Raji (cell line): ENCODE measurements around the gene RUNX2.

Experiments
- POLR2A ChIP-seq: IDR thresholded peaks from 2 replicates; pipeline ENCODE4 v1.6.1; 2011; ENCODE audit warnings: low read depth, low read length, control low read depth; ENCODE audit not compliant: insufficient read depth

RUNX2 gene

DNA sequence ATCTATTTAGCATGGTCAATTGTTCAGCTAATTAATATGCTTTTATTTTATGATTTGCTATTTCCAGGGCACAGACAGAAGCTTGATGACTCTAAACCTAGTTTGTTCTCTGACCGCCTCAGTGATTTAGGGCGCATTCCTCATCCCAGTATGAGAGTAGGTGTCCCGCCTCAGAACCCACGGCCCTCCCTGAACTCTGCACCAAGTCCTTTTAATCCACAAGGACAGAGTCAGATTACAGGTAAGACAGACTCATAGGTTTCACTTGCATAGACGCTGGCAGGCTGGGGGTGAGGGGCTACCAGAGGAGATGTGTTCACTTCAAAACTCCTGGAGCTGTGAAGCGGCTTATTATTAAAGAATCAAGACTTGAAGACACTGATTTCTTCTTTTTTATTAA lies 163.7 kb downstream of the RUNX2 start:
- TF ChIP-seq POLR2A, result no peak

DNA sequence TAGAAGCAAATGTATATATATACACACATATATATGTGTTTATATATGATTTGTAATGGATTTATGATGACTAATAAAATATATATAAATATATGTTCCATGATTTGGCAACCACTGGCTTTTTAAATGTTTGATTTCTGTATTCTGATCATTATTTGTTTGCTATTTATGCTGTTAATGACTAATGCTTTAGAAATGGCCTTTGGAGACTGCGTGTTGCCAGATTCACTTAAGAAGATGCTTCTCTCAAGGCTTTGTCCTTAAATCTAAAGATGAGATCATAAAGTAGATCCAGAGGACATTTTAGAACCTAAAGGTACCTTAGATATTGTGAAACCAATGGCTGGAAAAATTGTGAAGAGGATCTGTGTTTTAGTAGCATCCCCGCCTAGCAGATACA lies 165.6 kb downstream of the RUNX2 start:
- TF ChIP-seq POLR2A, result no peak

DNA sequence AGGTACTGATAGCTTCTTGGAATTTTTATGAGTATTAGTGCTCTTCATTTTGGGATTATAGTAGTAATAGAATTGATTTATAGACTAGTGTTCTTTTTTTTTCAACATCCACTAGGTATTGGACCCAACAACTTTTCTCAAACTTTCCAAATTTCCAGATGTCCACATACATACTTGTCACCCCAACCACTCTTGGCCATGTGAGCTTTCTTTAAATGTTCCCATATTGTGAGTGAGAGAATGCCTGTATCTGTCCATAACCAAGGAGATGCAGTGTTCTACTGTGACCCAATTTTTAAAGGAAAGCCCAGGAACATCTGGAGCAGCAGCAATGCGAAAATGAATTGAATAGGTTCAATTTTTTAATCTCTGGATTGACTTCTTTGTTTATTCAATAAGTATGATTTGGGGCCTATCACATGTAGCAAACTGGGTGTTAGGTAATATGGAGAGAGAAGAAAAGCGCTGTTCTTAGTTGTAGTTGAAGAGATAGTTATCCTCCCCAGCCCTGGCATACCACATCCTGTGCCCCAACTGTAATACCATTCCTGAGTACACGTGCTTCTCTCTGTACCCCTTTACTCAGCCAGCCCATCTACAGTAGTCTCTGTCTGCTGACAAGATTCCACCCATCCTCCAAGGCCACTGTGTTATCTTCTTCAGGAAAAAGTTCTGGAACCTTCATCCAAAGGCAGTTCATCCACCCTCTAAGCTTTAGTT lies 166.4 kb downstream of the RUNX2 start:
- no peak for TF ChIP-seq POLR2A

DNA sequence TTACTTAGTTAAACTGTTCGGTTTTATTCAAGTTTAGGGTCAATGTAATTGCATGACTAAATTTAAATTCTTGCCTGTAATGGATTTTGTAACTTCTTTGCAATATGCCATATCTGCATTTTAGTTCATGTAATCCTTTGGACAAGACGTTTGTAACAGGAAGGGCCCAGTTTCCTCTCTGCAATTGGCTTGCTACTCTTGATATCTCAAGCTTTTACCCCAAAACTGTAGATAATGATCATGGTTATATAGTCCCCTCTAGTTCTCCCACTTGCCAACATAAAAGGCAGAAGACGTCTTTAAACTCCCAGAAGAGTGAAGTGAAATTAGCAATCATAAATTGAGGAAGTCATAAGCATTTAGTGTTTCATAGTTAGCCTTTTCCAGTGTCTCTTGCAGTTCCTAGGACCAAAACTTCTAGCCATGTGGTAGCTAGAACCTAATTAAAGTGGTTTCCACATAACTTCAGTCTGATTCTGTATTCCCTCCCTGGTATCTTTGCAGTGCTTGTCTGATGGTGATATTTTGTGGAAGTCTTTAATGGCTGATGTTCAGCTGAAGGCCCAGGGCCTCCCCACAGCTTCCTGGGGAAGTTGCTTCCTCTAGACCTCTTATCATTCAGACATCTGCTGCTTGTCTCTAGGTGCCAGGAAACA lies 167.4 kb downstream of the RUNX2 start:
- TF ChIP-seq POLR2A, result no peak

DNA sequence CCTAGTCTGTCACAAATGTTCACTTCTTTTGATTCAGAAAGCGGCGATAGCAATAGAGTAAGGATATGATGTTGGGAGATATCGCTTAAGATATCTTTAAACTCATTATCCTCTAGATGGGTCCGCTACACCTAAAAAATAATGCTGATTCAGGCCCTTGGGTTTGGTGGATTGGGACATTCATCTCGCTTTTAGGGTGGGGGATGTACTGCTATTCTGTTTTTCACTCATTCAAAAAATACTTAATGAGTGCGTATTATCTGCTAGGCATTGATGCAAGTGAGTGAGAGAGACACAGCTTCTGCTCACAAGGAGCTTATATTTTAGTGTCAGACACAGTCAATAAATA lies 167.9 kb downstream of the RUNX2 start:
- TF ChIP-seq POLR2A, result no peak

DNA sequence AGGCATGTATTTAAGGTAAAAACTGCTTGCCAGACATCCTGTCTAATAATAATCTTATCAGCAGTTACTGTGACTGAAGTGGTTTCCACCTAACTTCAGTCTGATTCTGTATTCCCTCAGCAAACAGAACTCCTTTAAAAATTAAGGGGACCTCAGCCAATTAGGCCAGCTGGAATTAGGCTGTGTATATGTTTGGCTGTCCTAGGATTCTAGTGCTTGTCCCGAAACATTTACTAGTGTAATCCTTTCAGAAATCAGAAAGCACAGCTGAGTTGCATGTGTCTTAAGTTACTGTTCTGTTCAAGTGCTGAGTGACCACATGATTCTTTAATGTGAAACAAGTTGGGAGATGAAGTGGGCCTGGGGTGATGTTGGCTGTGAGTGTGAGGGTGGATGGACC lies 170.5 kb downstream of the RUNX2 start:
- TF ChIP-seq POLR2A, result no peak

DNA sequence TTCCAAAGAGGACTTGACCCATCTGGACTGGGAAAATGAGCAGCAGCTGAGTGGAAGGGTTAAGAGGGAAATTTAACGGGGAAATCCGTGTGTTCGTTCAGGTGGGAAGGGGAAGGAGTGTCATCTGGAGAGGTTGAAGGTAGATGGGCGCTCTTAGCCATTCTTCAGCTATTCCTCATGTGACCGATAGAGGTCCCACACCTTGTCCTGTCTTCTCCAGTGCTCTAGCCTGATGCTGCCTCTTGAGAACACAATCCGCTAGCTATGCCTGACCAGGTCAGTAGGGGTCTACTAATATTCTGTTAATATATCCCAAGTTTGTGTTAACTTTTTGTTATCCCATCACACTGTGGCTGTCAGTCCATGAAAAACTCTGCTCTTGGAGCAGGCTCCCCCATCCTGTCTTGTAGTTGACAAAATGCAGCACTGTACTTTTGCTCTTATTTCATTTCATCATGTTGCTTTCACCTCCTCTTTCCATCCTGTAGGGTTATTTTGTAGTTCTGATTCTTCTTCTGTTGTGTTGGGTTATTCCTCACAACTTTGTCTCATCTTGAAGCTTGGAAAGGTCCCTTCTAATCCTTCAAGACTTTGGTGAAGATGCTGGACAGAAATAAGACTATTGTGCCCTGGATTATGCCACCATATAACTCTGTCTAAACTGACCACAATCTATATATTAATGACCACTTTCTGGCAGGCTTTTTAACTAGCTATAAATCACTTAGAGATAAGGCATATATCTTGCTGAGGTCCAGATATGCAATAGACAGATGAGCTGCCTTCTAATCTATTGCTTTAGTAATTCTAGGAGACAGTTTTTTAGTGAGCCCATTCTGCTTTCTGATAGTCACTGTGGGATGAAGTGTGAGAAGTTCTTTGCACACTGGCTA lies 173.0 kb downstream of the RUNX2 start:
- TF ChIP-seq POLR2A, result no peak

DNA sequence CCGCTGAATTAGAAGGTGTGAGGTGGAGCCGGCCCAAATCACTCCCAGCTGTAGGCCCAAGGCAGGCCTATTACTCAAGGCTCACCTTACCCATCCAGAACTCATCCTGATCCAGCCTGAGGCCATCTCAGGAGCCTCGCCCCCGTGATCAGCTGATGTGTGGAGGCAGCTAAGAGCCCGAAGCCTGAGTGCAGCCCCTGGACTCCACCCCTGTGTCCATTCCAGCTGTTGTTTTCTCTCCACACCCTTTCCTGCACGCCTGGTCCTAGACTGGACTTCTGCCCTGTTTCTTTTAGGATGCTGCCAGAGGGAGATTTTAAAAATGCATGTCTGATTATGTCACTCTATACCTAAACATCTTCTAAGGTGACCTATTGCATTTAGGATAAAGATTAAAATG lies 174.3 kb downstream of the RUNX2 start:
- no peak for TF ChIP-seq POLR2A

DNA sequence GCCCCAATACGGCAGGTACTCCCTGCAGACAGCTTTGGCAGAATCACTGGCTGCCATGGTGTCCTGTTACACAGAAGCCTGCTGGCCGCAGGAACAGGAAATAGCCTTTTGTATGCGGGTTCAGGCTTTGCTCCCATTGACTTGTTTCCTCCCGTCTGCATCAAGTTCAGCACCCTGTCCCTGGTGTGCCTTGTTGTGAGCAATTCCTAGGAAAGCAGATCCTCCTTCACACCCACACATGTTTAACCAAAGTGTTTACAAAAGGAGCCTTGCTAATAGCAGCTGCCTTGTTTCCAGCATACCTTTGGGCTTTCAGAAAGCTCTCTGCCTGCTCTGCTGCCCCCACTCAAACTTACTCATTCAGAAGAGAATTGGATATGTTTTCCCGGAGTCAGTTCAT lies 176.8 kb downstream of the RUNX2 start:
- TF ChIP-seq POLR2A, result no peak

DNA sequence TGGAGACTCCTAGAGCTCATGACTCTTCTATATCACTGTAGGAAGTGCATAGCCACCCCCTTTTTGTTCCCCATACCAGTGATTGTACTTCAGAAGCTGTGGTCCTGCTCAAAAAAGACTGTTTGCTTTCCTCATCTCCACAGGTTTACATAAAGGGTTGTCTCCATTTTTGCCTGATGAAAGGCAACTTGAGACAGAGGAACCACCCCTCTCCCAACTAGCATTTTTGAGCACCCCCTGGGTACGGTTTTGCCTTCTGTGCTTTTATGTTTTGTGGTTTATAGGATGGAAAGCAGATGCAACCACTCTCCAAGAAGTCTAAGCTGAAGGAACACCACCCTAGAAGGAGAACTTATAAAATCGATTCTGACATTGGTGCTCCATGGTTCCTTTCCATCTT lies 177.3 kb downstream of the RUNX2 start:
- no peak for TF ChIP-seq POLR2A

DNA sequence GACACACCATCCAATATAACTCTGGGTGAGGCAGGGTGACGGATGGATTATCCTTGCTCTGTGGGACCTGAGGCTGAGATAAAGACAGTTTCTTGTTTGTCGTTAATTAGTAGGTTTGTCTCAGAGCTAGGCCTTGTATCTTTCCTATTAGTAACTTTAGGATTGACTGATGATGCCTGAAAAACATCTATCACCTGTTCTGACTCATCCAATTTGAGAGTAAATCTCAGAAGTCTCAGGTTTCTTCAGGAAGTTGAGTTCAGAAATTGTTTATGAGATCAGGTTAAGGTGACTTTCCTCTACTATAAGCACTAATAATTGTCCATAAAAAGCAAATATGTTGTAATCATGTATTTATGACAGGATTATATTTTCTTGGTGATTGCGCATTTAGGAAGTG lies 179.1 kb downstream of the RUNX2 start:
- no peak for TF ChIP-seq POLR2A

DNA sequence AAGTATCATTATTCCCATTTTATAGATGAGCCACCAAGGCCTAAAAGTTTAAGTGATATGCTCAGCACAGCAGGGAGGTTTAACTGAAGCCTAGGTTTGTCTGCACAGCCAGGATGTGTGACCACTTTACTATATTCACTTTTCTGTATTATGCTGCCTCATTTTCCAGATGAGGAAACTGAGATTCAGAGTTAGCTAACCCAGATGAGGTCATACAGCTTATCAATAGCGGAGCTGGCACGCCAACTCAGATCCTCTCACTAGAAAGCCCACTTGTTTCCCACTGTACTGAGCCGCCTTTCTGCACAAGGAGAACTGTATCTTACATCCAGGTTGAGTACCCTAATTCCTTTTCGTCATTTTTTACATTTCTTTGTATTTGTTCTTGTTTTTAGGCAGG lies 181.3 kb downstream of the RUNX2 start:
- no peak for TF ChIP-seq POLR2A

DNA sequence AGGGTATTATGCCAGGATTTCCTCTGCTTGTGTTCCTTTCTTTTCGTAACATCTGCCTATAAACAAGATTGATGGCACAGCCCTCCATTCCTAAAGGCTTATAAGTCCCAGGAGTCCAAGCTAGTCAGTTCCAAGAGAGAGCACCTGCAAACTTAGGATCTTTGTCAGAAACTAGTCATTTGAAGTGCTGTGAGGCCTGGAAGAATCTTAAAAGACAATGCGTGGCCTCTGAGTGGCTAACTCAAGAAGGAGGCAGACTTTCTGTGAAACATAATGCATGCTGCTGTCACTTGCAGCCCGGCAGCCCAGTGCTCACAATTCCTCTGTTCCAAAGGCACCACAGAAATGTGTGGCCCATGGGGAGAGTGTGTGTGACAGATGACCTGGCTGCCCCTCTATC lies 184.6 kb downstream of the RUNX2 start:
- TF ChIP-seq POLR2A, result no peak

DNA sequence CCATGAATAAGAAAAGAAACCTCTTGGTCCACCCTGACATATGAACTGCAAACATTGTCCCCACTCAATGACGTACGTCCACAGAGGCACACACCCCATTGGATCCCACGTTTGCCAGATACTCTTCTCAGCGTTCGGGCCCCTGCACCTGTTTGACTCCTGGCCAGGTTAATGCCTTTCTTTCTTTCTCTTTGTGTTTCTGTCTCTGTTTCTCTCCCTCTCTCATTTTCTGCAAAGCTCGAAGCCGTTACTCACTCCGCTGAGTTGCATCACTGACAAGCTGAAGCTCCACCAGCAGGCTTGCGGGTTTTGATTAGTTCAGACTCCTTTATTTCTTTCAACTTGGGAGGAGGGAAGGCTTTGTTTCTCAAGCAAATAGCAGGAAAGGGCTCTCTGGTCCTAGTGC lies 185.1 kb downstream of the RUNX2 start:
- TF ChIP-seq POLR2A, result no peak

DNA sequence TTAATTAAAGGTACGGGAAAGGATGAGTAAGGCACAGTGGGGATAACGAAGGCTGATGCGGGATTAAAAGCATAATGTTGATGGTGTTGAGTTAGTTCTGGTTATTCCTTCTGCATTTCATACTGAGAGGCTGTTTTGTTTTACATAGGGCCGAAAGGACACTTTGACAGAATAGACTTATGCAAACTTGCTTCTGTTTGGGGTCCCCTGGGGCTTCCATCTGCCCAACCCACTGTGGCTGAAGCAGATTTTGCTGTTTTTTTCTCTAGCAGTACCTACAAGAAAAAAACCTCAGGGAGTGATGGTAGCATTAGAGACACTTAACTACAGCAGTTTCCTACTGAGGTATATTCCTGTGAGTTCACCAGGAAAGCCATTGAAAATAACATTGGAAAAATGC lies 185.7 kb downstream of the RUNX2 start:
- TF ChIP-seq POLR2A, result no peak

DNA sequence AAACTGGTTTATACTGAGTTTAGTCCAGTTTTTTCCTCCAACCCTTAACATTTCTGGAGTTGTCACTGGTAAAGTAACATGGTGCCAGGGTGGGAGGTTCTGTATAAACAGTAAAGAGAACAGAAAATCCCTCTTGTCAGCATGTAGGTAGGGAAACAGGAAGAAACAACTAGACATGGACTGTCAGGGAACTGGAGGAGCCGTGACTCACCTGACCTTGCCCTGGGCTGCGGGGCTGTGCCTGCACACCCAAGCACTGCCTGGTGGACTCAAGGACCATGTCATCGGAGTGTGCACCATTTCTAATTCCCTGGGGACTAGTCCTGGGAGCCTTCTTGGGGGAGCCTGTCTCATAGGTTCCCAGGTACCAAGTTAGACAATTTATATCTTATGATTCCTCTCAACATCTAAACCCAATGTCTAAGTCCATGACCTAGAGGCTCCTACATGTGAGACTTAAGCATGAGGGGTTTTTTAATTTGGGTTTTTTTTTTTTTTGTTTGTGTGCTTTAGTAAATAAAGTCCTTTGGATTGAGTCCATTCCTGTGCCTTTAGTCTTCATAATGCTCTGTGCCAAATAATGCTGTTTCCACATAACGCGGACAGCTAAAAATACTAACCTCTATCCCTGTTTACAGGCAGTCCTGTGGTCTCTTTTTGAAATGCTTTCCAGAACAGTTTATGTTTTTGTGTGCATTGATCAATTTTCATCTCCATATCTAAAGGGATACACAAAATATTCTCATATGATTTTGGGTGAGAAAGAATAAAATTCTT lies 186.5 kb downstream of the RUNX2 start:
- TF ChIP-seq POLR2A, result no peak
